HCT116 (cell line): ENCODE results near the gene DNAJB5.

ENCODE experiments used
- ATF3 ChIP-seq: IDR thresholded peaks from 2 replicates; pipeline ENCODE4 v1.6.1; 2012
- CBX3 ChIP-seq: IDR thresholded peaks from 2 replicates; pipeline ENCODE4 v1.6.1; 2012; ENCODE audit warnings: low read depth
- CEBPB ChIP-seq: IDR thresholded peaks from 2 replicates; pipeline ENCODE4 v1.6.1; 2012; ENCODE audit warnings: low read depth
- EZH2 ChIP-seq: fragments of 200-600 bp; sonication (generic); IDR thresholded peaks from 2 replicates; pipeline ENCODE4 v1.6.1; 2017; ENCODE audit warnings: antibody characterized with exemption, mixed run types
- EZH2phosphoT487 ChIP-seq: fragments of 200-600 bp; IDR thresholded peaks from 2 replicates; pipeline ENCODE4 v1.6.1; 2018; ENCODE audit warnings: antibody characterized with exemption, borderline replicate concordance
- POLR2A ChIP-seq: IDR thresholded peaks from 2 replicates; pipeline ENCODE4 v1.7.0; 2011; ENCODE audit warnings: borderline replicate concordance; ENCODE audit not compliant: insufficient read depth, insufficient read length; ENCODE audit errors: extremely low read depth
- POLR2AphosphoS5 ChIP-seq: IDR thresholded peaks from 2 replicates; pipeline ENCODE4 v1.6.1; 2011; ENCODE audit warnings: mild to moderate bottlenecking, low read depth, low read length, moderate library complexity
- SP1 ChIP-seq: IDR thresholded peaks from 2 replicates; pipeline ENCODE4 v1.6.1; 2012; ENCODE audit warnings: low read depth
- YY1 ChIP-seq: IDR thresholded peaks from 2 replicates; pipeline ENCODE4 v1.6.1; 2011; ENCODE audit warnings: low read length, low read depth, moderate library complexity, mild to moderate bottlenecking; ENCODE audit not compliant: insufficient replicate concordance; ENCODE audit errors: extremely low read depth
- ZFX ChIP-seq: fragments of 450-650 bp; IDR thresholded peaks from 2 replicates; pipeline ENCODE4 v1.6.1; 2017
- TF ChIP-seq, protein P1 (sequence below), 3 experiments: fragments of 200-600 bp in 1 of 3; sonication (generic) in 1 of 3; IDR thresholded peaks in 2 of 3; conservative IDR thresholded peaks in 1 of 3; 2 replicates each; pipeline ENCODE4 v1.5.1; 2012 to 2017; ENCODE audit warnings: low read depth in 2 of 3, low read length in 2 of 3, antibody characterized with exemption in 1 of 3, borderline replicate concordance in 1 of 3, control low read depth in 1 of 3, mild to moderate bottlenecking in 1 of 3, mixed read lengths in 1 of 3, mixed run types in 1 of 3, moderate library complexity in 1 of 3; ENCODE audit not compliant: insufficient read depth in 1 of 3
- TF ChIP-seq, protein P2 (sequence below): IDR thresholded peaks from 2 replicates; pipeline ENCODE4 v1.6.1; 2012

DNA sequence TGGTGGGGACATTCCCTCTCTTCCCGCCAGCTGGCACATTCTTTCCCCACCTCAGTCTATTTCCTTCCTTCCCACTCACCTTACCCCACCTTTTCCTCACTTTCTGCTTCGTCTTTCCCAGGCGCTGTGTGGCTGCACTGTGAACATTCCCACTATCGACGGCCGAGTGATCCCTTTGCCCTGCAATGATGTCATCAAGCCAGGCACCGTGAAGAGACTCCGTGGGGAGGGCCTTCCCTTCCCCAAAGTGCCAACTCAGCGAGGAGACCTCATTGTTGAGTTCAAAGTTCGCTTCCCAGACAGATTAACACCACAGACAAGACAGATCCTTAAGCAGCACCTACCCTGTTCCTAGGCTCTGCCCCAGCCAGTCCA is 7.3 kb downstream of the DNAJB5 start:
- TF ChIP-seq, protein P1, sequence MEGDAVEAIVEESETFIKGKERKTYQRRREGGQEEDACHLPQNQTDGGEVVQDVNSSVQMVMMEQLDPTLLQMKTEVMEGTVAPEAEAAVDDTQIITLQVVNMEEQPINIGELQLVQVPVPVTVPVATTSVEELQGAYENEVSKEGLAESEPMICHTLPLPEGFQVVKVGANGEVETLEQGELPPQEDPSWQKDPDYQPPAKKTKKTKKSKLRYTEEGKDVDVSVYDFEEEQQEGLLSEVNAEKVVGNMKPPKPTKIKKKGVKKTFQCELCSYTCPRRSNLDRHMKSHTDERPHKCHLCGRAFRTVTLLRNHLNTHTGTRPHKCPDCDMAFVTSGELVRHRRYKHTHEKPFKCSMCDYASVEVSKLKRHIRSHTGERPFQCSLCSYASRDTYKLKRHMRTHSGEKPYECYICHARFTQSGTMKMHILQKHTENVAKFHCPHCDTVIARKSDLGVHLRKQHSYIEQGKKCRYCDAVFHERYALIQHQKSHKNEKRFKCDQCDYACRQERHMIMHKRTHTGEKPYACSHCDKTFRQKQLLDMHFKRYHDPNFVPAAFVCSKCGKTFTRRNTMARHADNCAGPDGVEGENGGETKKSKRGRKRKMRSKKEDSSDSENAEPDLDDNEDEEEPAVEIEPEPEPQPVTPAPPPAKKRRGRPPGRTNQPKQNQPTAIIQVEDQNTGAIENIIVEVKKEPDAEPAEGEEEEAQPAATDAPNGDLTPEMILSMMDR (IDR thresholded peaks at IDR 0.05 in 2 of 3, conservative IDR thresholded peaks at IDR 0.05 in 1 of 3; ENCODE audit: borderline replicate concordance in 1 of 3, insufficient read depth in 1 of 3, low read depth in 2 of 3, low read length in 2 of 3) = no peak
- TF ChIP-seq EZH2phosphoT487 = no peak
- TF ChIP-seq EZH2 = no peak
- TF ChIP-seq YY1 = no peak
- TF ChIP-seq SP1 = no peak
- TF ChIP-seq CEBPB = no peak
- TF ChIP-seq ATF3 = no peak
- TF ChIP-seq POLR2AphosphoS5 = no peak
- TF ChIP-seq CBX3 = no peak
- no peak for TF ChIP-seq POLR2A
- TF ChIP-seq, protein P2, sequence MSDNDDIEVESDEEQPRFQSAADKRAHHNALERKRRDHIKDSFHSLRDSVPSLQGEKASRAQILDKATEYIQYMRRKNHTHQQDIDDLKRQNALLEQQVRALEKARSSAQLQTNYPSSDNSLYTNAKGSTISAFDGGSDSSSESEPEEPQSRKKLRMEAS = no peak
- no peak for TF ChIP-seq ZFX
